Measurements from ENCODE around the gene ZNF335. TPM values are rescaled to one million over a fixed set of nuclear protein-coding genes. Genes with fewer than 3 reads are reported as not detected.
A peak's percentile ranks its signal among the peaks of the same experiment; 100 is the strongest.

Gene ZNF335
- total and polyA plus RNA-seq, 2 of the 13 experiments (the other 11 are each of a cell fraction or from before 2014, with no cell fraction given): 9.7 to 13.7 TPM

GRCh38 chr20:45919542-45920399, 52.2 kb downstream of the ZNF335 start (continued):
- TF ChIP-seq ELK4 (CRISPR knock-in tag; IDR thresholded peaks at IDR 0.05; ENCODE audit: borderline replicate concordance): no peak
- TF ChIP-seq FOXK1 (CRISPR knock-in tag; IDR thresholded peaks at IDR 0.05; ENCODE audit: borderline replicate concordance, low read depth): peak; percentile 97; the same call in 1 of the 2 replicates
- peak; percentile 31; the same call in 1 of the 2 replicates for TF ChIP-seq ZNF280D (CRISPR knock-in tag; IDR thresholded peaks at IDR 0.05)
- no peak for TF ChIP-seq E2F5 (CRISPR knock-in tag; conservative IDR thresholded peaks at IDR 0.05)
- no peak for TF ChIP-seq FOXM1 (CRISPR knock-in tag; IDR thresholded peaks at IDR 0.05)
- no peak for TF ChIP-seq SIX4 (CRISPR knock-in tag; IDR thresholded peaks at IDR 0.05)
- no peak for TF ChIP-seq MLXIP (CRISPR knock-in tag; IDR thresholded peaks at IDR 0.05; ENCODE audit: borderline replicate concordance)
- no peak for TF ChIP-seq ZNF724P (CRISPR knock-in tag; IDR thresholded peaks at IDR 0.05; ENCODE audit: borderline replicate concordance)
- TF ChIP-seq GATA4 (IDR thresholded peaks at IDR 0.05; ENCODE audit: borderline replicate concordance, low read depth): no peak
- TF ChIP-seq ZNF3 (CRISPR knock-in tag; IDR thresholded peaks at IDR 0.05): peak; percentile 88
- TF ChIP-seq HOXA5 (CRISPR knock-in tag; IDR thresholded peaks at IDR 0.05): 0 out of 2 replicates have a peak, but pooled peaks have one; percentile 52
- no peak for TF ChIP-seq ZNF552 (CRISPR knock-in tag; IDR thresholded peaks at IDR 0.05; ENCODE audit: borderline replicate concordance)
- peak; percentile 86 for TF ChIP-seq SAP130 (CRISPR knock-in tag; IDR thresholded peaks at IDR 0.05; ENCODE audit: low read depth)
- no peak for TF ChIP-seq KLF12 (CRISPR knock-in tag; IDR thresholded peaks at IDR 0.05; ENCODE audit: borderline replicate concordance)
- peak; percentile 97 for TF ChIP-seq TFAP4 (IDR thresholded peaks at IDR 0.05; ENCODE audit: borderline replicate concordance, low read depth)
- no peak for TF ChIP-seq RFX3 (CRISPR knock-in tag; IDR thresholded peaks at IDR 0.05)
- TF ChIP-seq BHLHE40 (IDR thresholded peaks at IDR 0.05; ENCODE audit: low read length): no peak
- TF ChIP-seq CEBPG (CRISPR knock-in tag; IDR thresholded peaks at IDR 0.05): peak; percentile 24; the same call in 1 of the 2 replicates
- no peak for TF ChIP-seq SNRNP70 (IDR thresholded peaks at IDR 0.05; ENCODE audit: low read depth, low read length)
- no peak for TF ChIP-seq CBFB (CRISPR knock-in tag; IDR thresholded peaks at IDR 0.05)

Measured in HepG2 (cell line).